NT2/D1 (cell line): Measurements from ENCODE around the gene PTCD1.

Experiments used
- SUZ12 ChIP-seq: IDR thresholded peaks from 2 replicates; pipeline ENCODE4 v1.6.1; 2011; ENCODE audit not compliant: insufficient read length, insufficient read depth; ENCODE audit errors: extremely low read depth
- YY1 ChIP-seq: IDR thresholded peaks from 2 replicates; pipeline ENCODE4 v1.6.1; 2011; ENCODE audit not compliant: insufficient read length, insufficient read depth
- ZNF274 ChIP-seq: IDR thresholded peaks from 2 replicates; pipeline ENCODE4 v1.6.1; 2011; ENCODE audit warnings: mild to moderate bottlenecking, low read depth, low read length

DNA sequence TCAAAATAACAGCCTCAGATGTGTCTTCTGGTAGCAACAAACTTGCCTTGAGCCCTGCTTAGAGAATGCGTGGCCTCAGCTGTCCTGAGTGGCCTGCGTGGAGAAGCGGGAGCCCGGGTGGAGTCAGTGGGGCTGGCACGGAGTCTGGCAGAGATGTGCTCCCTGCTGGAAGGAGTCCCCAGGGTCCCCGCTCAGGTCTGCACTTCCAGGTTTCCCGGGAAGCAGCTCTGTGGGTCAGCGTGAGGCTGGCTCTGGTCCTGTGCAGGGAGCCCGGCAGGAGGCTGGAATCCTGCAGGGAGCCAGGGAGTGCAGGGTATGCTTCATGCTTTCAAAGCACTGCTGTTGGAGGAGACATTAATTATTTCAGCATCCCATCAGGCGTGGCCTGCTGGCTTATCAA, 10.3 kb upstream of the PTCD1 start:
- no peak for TF ChIP-seq ZNF274
- TF ChIP-seq SUZ12, result no peak
- no peak for TF ChIP-seq YY1
